GM18507 (cell line): ENCODE data around the gene SAMD4A.

ENCODE experiments used
- DNase-seq: peaks from one replicate; pipeline ENCODE4 v3.0.0; 2011; ENCODE audit warnings: low read depth; ENCODE audit not compliant: insufficient read length; ENCODE audit errors: extremely low spot score
- FAIRE-seq: peaks from 2 replicates; lab custom pipeline; 2011; peaks lifted over from hg19 to GRCh38; lab: Jason Lieb, UNC

SAMD4A gene

DNA sequence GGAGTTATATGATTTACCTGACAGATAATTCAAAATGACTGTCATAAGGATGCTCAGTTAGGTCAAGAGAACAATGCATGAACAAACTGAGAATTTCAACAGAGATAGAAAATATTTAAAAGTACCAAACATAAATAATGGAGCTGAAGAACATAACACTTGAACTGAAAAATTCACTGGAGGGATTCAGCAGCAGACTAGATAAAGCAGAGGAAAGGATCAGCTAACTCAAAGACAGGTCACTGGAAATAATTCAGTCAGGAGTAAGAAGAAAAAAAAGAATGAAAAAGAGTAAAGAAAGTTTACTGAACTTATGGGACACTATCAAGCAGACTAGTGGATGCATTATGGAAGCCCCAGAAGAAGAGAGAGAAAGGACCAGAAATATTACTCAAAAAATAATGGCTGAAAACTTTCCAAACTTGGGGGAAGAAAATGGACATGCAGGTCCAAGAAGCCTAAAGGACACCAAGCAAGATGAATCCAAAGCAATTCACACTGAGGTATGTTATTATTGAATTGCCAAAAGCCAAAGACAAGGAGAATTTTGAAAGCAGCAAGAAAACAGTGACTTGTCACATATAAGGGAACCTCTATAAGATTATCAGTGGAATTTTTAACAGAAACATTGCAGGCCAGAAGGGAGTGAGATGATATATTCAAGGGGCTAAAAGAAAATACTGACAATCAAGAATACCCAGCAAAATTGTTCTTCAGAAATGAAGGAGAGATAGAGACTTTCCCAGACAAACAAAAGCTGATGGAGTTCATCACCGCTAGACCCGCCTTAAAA is 257.0 kb downstream of the SAMD4A start:
- DNase-seq (no peak), FAIRE-seq (no peak)

DNA sequence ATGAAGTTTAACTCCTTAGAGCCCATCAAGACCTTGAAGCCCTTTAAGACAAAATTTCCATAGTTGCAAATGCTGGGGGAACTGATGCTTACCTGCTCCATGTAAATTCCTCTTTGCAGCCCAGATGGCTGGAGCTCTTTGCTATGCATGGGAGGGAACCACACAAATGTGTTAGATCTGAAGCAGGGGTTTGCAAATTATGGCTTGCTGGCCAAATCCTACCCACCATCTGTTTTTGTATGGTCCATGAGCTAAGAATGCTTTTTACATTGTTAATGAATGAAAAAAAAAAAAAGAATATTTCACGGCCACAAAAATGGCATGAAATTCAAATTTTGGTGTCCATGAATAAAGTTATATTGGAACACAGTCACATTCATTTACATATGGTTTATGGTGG is 261.1 kb downstream of the SAMD4A start:
- DNase-seq: no peak
- no peak for FAIRE-seq

- no peak for FAIRE-seq
Observed at GRCh38 chr14:54829486-54830224, 262.7 kb downstream of the SAMD4A start.

DNA sequence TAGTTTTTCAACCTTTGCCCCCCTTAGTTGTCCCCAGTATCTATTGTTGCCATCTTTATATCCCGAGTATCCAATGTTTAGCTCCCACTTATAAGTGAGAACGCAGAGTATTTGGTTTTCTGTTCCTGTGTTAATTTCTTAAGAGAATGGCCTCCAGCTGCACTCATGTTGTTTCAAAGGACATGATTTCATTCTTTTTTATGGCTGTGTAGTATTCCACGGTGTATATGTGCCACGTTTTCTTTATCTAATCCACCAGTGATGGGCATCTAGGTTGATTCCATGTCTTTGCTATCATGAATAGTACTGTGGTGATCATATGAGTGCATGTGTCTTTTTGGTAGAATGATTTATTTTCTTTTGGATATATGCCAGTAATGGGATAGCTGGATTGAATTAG is 263.7 kb downstream of the SAMD4A start:
- DNase-seq (no peak), FAIRE-seq (no peak)

More at GRCh38 chr14:54829486-54830224, 262.7 kb downstream of the SAMD4A start:
- no peak for DNase-seq

- DNase-seq (no peak), FAIRE-seq (no peak)
Observed at GRCh38 chr14:54834081-54834480, 267.2 kb downstream of the SAMD4A start.

DNA sequence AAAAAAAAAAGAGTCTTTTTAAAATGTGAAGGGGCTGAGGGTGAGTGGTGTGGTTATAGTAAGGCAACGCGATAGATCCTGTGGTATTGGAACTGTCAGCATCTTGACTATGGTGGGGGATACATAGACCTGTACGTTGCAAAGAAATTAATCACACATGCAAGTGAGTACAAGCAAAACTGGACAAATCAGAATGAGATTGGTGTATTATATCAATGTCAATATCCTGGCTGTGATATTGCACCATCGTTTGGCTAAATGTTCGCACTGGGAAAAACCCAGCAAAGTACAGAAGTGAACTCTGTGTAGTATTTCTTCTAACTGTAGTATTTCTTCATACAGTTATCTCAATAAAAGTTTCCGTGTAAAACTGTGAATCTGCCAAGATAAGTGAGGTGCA is 267.8 kb downstream of the SAMD4A start:
- no peak for FAIRE-seq

GRCh38 chr14:54836231-54836630 is 269.3 kb downstream of the SAMD4A start:
- DNase-seq: no peak
- no peak for FAIRE-seq

More for the DNA sequence above, 267.8 kb downstream of the SAMD4A start:
- no peak for DNase-seq

DNA sequence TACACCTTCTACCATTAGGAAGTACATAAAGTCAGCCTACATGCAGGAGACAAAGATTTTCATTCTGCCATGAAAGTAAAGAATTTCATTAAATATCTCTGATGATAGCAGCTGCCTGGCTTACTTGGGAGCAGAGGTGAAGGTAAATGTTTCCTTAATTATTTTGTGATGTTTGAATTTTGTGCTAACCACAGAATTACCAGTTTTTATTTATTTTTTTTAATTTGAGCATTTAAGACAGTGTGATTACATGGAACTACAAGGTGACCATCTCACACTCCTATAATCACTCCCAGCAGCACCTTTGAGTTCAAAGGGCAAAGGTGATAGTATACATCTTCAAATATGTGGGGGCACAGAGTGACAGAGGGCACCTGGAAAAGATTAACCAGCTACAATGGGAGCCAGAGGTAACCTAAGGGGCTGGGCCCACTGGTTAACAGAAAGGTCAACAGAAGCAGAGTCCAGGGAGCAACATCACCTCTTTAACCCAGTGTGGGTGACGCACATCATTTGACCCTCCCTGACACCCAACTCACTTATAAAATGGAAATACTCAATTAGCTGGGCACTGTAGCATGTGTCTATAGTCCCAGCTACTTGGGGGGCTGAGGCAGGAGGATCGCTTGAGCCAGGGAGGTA is 270.7 kb downstream of the SAMD4A start:
- no peak for FAIRE-seq
- no peak for DNase-seq

GRCh38 chr14:54838931-54839512 is 272.1 kb downstream of the SAMD4A start:
- FAIRE-seq: no peak
- DNase-seq: no peak

- no peak for DNase-seq
- FAIRE-seq: no peak
Observed at GRCh38 chr14:54839701-54840119, 272.8 kb downstream of the SAMD4A start.

GRCh38 chr14:54840336-54840735 is 273.4 kb downstream of the SAMD4A start:
- no peak for FAIRE-seq

DNA sequence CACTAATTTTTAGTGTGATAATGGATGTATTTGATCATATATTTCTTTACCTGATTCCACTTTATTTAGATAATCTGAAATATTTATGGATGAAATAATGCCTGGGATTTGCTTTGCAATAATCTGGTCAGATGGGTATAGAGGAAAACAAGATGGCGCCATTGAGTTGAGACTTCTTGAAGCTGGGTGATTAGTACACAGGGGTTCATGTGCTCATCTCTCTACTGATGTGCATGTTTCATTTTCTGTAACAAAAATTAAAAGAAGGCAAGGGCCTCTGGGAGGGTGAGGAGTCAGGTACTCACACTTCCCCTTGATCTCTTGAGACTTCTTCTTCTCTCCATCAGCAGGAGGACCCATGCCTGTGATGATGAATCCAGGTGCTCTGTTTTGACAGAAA is 273.9 kb downstream of the SAMD4A start:
- FAIRE-seq (no peak), DNase-seq (no peak)

More at GRCh38 chr14:54840336-54840735, 273.4 kb downstream of the SAMD4A start:
- DNase-seq: no peak
